Measurements from ENCODE around the gene TBC1D12. TPM values are rescaled to one million over a fixed set of nuclear protein-coding genes. Genes with fewer than 3 reads are reported as not detected.

The TBC1D12 gene
- total RNA-seq, 1 experiment from 2014 or later: 1.6 TPM

DNA sequence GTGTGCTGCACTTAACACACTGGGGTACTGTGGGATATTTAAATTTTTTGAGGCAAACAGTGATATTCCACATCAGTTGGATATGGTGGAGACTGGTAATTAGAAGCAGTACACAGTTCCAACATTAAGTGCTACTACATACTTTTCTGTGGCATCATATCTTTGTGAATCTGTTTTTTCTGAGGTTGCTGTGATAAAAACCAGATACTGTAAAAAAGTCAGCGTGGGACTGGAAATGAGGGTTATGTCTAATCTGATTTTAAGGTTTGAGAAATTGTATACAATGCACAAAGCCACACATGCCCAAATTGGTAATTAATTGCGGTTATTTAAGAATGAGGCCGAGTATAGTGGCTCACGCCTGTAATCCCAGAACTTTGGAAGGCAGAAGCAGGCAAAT is 41.2 kb downstream of the TBC1D12 start:
- H3K4me3 ChIP-seq (ENCODE audit: low read depth, low read length, poor library complexity, severe bottlenecking): no peak overlapping the region

DNA sequence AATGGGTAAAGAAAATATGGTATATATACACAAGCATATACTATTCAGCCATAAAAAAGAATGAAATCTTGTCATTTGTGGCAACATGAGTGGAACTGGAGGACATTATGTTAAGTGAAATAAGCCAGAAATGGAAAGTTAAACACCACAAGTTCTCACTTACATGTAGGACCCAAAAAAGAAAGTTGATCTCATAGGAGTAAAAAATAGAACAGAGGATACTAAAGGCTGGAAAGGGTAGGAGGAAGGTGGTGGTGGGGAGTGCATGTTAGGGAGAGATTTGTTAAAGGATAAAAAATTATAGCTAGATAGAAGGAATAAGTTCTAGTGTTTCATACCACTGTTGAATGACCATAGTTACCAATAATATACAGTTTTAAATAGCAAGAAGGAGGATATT is 48.4 kb downstream of the TBC1D12 start:
- TF ChIP-seq EZH2 (IDR thresholded peaks at IDR 0.05; ENCODE audit: borderline replicate concordance, low read depth, low read length, poor library complexity, severe bottlenecking): no peak
- TF ChIP-seq, protein P1, sequence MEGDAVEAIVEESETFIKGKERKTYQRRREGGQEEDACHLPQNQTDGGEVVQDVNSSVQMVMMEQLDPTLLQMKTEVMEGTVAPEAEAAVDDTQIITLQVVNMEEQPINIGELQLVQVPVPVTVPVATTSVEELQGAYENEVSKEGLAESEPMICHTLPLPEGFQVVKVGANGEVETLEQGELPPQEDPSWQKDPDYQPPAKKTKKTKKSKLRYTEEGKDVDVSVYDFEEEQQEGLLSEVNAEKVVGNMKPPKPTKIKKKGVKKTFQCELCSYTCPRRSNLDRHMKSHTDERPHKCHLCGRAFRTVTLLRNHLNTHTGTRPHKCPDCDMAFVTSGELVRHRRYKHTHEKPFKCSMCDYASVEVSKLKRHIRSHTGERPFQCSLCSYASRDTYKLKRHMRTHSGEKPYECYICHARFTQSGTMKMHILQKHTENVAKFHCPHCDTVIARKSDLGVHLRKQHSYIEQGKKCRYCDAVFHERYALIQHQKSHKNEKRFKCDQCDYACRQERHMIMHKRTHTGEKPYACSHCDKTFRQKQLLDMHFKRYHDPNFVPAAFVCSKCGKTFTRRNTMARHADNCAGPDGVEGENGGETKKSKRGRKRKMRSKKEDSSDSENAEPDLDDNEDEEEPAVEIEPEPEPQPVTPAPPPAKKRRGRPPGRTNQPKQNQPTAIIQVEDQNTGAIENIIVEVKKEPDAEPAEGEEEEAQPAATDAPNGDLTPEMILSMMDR (conservative IDR thresholded peaks at IDR 0.05; ENCODE audit: low read depth, low read length): no peak
- H3K4me1 ChIP-seq (ENCODE audit: insufficient read depth, low read length, poor library complexity, severe bottlenecking): no peaks in the 10 kb centered on the region
- intact Hi-C loops (cut with micrococcal nuclease; ENCODE audit: unreplicated experiment): no loop called here
- H3K9me3 ChIP-seq (ENCODE audit: low read depth, low read length, poor library complexity, severe bottlenecking): no peaks in the 10 kb centered on the region
- no peaks in the 10 kb centered on the region for H3K36me3 ChIP-seq (ENCODE audit: insufficient read depth, low read length, poor library complexity, severe bottlenecking)
- H3K4me3 ChIP-seq (ENCODE audit: low read depth, low read length, poor library complexity, severe bottlenecking): no peak overlapping the region
- no peak for DNase-seq (ENCODE audit: low spot score)
- no peaks in the 10 kb centered on the region for H3K27me3 ChIP-seq (replicated peaks; ENCODE audit: insufficient read depth, low read depth, low read length, poor library complexity)
- POLR2A ChIA-PET (ENCODE audit: low non-redundant PET): no interaction called here
- BruUV-seq (replicated peaks): no TSS peak
- no peak overlapping the region for H3K27ac ChIP-seq (ENCODE audit: low read depth, low read length, poor library complexity, severe bottlenecking)
- CTCF ChIA-PET: no interaction called here

More for the DNA sequence above, 41.2 kb downstream of the TBC1D12 start:
- Histone ChIP-seq H3K4me1 (ENCODE audit: insufficient read depth, low read length, poor library complexity, severe bottlenecking) (no peaks in the 10 kb centered on the region), H3K36me3 (ENCODE audit: insufficient read depth, low read length, poor library complexity, severe bottlenecking) (no peaks in the 10 kb centered on the region), H3K27me3 (replicated peaks; ENCODE audit: insufficient read depth, low read depth, low read length, poor library complexity) (peaks cover 6% of the 10 kb centered on the region), H3K27ac (ENCODE audit: low read depth, low read length, poor library complexity, severe bottlenecking) (no peak overlapping the region), H3K9me3 (ENCODE audit: low read depth, low read length, poor library complexity, severe bottlenecking) (no peaks in the 10 kb centered on the region)
- ChIA-PET CTCF (interaction anchor here (0.5 to 1.1 kb wide), 7 partner anchors 40 to 734 kb away, joined by 3 to 9 read pairs (median 4); no protein-coding TSS in a partner anchor), POLR2A (ENCODE audit: low non-redundant PET) (no interaction called here)
- intact Hi-C loops (cut with micrococcal nuclease; ENCODE audit: unreplicated experiment): loop anchor here (5.0 to 10.0 kb wide), 2 partner anchors 81 to 619 kb away; partner anchors contain the start of gene NOC3L
- BruUV-seq (replicated peaks): no TSS peak
- TF ChIP-seq, protein P1 (conservative IDR thresholded peaks at IDR 0.05; ENCODE audit: low read depth, low read length): no peak
- TF ChIP-seq EZH2 (IDR thresholded peaks at IDR 0.05; ENCODE audit: borderline replicate concordance, low read depth, low read length, poor library complexity, severe bottlenecking): no peak
- no peak for DNase-seq (ENCODE audit: low spot score)

DNA sequence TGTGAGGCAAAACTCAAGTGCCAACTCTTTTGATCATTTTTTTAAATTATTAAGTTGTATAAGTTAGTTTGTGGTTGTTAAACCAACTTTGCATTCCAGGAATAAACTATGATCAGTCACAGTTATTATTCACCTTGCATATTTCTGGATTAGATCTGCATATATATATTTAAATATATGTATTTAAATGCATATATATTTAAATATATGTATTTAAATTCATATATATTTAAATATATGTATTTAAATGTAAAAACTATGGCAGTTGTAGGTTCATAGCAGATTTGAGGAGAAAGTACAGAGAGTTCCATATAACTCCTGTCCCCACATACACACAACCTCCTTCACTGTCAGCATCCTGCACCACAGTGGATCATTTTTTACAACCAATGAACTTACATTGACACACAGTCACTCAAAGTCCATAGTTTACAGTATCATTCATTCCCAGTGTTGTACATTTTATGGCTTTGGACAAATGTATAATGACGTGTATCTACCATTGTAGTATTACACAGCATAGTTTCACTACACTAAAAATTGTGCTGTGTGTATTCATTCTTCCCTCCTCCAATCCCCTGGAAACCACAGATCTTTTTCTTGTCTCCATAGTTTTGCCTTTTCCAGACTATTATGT is 49.7 kb downstream of the TBC1D12 start:
- no TSS peak for BruUV-seq (replicated peaks)
- intact Hi-C loops (cut with micrococcal nuclease; ENCODE audit: unreplicated experiment): no loop called here
- no peak overlapping the region for H3K27ac ChIP-seq (ENCODE audit: low read depth, low read length, poor library complexity, severe bottlenecking)
- no peaks in the 10 kb centered on the region for H3K4me1 ChIP-seq (ENCODE audit: insufficient read depth, low read length, poor library complexity, severe bottlenecking)
- POLR2A ChIA-PET (ENCODE audit: low non-redundant PET): no interaction called here
- no peaks in the 10 kb centered on the region for H3K27me3 ChIP-seq (replicated peaks; ENCODE audit: insufficient read depth, low read depth, low read length, poor library complexity)
- TF ChIP-seq, protein P1 (conservative IDR thresholded peaks at IDR 0.05; ENCODE audit: low read depth, low read length): no peak
- TF ChIP-seq EZH2 (IDR thresholded peaks at IDR 0.05; ENCODE audit: borderline replicate concordance, low read depth, low read length, poor library complexity, severe bottlenecking): no peak
- no peak for DNase-seq (ENCODE audit: low spot score)
- CTCF ChIA-PET: no interaction called here
- no peaks in the 10 kb centered on the region for H3K9me3 ChIP-seq (ENCODE audit: low read depth, low read length, poor library complexity, severe bottlenecking)
- H3K36me3 ChIP-seq (ENCODE audit: insufficient read depth, low read length, poor library complexity, severe bottlenecking): no peaks in the 10 kb centered on the region
- H3K4me3 ChIP-seq (ENCODE audit: low read depth, low read length, poor library complexity, severe bottlenecking): no peak overlapping the region

All from A673 (cell line).